CD4-positive, alpha-beta T cell treated with Interleukin-17A for 1 hour (primary cell): ENCODE measurements around the gene TIMM21.

Experiments
- DNase-seq: peaks from one replicate; pipeline ENCODE4 v3.0.0-alpha.2; 2020

The TIMM21 gene

DNA sequence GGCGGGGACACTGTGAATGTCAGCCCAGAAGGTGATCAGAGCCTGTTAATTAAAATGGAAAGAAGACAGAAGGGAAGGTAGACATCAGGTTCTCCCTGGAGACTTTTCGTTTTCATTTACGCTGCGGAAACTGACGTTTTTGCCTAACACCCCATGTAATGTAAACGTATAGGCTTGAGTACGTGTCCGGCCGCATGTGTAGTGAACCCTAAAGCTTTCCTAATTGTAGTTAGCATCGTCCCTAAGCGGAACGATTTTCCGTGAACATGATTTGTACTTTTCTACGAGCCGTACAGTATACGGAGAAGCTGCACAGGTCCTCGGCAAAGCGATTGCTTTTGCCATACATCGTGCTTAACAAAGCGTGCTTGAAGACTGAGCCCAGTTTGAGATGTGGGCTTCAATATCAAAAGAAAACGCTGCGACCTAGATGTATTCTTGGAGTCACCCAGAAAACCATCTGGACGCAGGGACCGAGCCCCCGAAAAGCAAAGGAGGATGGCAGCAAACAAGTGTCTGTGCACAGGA, 284 bp downstream of the TIMM21 start:
- DNase-seq = no peak

DNA sequence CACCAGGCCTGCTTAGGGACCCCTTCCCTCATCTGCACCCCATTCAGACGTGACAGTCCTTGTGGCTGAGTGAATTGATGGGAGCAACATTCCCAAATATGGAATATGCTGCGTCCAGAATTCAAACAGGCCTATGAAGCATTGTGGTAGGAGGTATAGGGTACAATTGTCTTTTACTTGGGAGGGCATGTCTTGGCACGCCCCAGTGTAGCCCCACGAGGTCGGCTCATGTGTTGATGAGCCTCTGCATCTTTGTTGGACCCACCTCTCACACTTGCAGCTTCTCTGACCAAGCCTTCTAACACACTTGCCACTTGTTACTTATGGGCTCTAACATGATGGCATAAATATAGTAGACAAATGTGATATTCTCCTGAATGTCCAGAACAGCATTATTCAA, 1.6 kb downstream of the TIMM21 start:
- no peak for DNase-seq

DNA sequence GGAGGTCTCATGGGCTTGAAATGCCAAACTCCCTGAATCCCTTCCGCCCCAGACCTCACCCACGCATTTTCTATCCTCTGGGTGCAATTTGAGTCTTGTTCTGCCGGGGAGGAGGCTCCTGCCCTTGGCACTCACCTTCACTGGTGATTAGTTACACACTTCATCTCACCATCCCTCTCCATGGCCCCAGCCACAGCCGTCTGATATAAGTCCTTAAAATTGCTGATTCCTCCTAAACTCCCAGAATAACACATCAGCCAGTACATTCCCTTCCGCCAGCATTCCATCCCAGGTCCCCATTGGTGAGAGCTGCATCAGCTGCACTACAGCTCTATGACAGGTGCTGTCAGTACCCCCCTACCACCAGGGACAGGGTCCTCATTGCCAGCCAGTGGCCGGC, 3.9 kb downstream of the TIMM21 start:
- DNase-seq = no peak

DNA sequence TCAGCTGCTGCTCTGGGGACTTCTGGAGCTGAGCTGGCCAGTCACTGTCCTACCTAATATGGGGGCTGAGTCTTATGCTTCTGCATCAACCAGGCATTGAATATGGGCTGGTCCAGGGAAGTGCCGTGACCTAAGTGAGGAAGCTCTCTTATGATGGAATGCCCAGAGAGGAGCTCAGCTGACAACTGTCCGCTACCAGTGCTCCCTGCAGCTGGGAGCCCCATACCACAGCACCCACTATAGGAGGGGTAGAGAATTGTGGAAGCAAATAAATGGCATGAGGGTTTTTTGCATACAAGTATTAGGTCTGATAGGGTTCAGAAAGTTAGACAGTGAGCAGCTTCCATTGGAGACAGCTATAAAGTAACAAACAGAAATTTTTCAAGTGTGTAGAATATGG, 4.5 kb downstream of the TIMM21 start:
- DNase-seq = no peak

DNA sequence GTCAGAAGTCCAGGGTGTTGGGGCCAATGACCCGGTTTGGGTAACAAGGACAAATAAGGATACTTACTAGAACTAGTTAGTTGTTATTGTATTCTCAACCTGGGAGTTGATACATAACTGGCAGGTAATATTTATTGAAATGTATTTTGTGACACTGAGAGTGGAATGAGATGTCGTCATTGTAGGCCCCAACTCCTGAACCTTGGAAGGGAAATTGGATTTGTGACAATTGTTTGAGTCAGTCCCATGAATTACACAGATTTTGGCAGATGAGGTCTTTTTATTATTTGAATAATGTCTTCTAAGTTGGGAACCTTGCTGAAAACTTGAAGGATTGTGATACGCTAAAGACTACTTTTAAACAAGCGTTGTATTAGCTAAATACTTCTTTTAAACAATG, 5.1 kb downstream of the TIMM21 start:
- DNase-seq = no peak

DNA sequence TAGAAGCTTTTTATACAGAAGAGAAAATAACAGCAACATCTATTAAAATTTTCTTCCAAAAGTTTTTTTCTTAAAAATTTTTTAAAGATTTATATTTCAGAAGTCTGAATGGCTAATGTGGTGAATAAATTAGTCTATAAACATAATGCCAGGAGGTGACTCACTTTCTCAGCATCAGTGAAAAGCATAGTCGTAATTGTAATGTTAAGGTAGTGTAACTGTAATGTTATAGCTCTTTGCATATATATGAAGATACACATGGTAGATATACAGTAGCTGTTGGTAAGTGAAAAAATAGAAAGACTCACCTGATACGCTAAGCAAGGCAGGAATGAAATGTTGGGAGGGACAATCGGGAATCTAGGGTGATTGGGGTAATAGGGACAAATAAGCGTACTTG, 5.5 kb downstream of the TIMM21 start:
- no peak for DNase-seq

DNA sequence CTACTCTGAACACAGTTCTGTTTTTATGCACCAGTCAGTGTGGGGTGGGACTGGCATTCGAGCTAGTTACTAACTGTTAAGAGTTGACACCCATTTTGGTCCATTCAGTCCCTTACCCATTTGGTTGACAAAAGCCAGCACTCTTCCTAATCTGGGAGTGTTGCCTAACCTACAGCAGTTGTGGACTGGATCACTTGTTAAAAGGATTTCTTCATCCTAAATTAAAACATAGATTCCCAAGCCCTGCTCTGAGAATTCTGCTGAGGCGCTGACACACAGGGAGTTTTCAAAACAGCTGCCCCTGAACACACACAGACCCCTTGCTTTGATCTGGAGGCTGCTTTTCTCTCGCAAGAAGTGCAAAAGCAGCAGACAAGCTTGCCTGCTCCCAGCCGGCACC, 6.4 kb downstream of the TIMM21 start:
- DNase-seq = no peak

DNA sequence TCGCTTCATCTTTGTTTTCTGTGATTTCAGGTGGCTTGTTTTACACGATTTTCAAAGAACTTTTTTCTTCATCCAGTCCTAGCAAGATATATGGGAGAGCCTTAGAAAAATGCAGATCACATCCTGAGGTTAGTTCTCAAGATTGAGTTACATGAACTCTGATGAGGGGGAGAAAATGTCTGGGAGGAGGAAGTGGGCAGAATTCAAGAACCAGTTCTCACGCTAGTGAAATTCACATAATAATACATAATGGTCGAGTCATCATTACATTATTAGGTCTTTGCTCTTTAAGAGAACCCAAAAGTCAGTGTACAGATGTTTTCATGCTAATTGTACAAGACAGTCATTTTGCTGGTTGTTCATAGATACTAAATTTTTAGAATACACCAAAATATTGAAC, 7.0 kb downstream of the TIMM21 start:
- DNase-seq = no peak

DNA sequence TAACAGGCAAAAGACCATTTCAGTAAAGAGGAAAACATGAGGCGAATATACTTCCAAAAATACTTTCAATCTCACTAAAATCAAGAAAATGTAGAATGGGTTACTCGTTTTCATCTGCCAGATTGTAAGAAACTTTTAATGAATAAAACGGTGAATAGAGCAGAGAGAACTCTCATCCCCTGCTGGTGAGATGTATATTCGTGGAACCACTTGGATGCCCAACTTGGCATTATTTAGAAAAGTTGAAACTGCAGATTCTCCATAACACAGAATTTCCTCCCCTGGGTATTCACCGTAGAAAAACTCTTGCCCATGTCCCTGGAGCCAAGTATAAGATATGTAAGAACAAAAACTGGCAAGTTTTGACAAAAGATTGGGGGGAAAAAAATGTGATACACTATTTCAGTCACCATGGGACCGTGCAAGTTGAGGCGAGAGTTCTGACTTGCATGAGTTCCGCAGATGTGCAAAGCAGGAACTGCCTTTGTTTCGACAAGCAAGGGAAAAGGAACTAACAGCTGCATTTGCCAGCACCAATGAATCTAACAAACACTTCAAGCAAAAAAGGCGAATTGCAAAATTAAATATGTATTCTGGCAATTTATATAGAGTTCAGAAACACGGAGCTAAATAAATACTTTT, 14.8 kb downstream of the TIMM21 start:
- no peak for DNase-seq

DNA sequence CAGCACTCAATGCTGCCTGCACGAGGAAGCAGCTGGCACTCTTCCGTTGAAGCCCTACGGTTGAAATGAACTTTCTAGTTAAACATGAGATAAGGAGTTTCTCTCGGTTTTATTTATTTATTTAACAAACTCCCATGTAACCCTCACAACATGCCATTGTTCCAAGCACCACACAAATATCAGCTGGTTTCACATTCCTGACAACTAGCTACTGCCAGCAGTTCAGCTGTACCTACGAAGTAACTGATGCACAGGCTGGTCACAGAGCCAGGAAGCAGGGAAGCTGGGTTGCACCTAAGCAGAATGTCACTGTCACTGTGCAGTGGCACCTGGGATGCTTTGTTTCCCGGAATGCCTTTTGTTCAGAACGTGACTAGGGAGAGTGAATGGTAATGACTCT, 18.1 kb downstream of the TIMM21 start:
- no peak for DNase-seq

DNA sequence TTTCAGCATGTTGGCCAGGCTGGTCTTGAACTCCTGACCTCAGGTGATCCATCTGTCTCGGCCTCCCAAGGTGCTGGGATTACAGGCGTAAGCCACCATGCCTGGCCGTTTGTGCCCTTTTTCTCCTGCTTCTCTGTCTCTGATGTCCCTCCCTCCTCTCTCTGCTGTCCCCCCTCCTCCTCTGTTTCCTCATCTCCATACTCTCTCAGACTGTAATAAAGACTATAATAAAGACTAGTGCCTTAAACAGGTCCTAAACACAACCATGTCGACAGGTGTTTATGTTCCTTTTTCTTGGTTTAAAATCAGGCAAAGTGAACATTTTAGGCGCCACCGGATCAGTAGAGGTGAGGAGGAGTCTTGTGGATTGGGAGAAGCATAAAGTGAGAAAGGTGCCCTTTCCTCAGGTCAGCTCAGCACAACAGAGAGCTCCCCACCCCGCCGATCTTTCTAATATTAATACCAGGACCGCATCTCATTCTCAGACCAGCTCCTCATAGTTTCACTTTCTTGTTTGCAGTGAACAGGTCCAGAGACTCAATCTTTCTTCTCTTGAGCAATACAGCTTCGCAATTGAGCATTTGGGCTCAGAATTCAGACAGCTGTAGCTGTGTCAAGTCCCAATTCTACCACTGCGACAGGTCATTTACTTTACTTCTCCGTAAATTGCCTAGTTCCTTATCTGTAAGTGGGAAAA, 23.7 kb downstream of the TIMM21 start:
- DNase-seq = no peak

DNA sequence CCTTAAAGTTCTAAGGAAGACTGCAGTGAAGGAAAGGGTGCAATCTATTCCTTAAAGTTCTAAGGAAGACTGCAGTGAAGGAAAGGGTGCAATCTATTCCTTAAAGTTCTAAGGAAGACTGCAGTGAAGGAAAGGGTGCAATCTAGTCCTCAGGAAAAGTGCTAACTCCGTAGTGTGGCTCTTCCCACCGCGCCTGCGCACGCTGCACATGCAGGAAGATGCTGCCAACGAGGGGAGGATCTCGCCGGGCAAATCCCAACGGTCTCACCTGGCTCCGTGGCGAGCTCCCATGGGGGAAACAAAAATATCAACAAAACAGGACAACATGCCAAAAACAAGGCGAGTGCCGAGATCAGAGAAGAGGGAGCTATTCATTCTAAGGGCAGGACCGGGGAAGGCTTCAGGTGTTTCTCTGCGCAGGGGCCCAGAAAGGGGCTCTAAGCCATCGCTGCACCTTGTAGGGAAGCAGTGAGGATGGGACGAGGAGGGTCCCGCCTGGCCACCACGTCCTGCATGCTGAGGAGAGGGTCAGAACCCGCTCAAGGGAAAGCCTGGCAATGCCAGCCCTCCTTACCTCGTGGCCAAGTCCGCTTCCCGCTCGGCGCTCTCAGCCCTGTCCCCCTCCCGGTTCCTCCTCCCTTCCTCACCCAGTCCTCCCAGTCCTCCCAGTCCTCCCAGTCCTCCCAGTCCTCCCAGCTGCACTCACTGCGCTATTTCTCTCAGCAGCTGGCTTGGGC, 24.5 kb downstream of the TIMM21 start:
- no peak for DNase-seq

DNA sequence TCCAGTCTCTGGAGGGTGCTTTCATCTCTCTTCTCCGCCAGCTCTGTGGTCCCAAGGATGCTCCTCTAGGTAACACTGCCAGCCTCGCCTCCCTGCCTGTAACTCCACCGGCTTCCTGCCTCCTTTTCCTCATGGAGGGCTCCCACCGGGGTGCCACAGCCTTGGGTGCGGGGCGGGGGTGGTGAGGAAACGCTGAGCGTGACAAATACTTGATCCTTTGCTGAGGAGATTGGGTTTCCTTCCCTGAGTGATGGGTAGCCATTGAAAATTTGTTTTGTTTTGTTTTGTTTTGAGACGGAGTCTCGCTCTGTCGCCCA, 25.1 kb downstream of the TIMM21 start:
- DNase-seq = no peak

DNA sequence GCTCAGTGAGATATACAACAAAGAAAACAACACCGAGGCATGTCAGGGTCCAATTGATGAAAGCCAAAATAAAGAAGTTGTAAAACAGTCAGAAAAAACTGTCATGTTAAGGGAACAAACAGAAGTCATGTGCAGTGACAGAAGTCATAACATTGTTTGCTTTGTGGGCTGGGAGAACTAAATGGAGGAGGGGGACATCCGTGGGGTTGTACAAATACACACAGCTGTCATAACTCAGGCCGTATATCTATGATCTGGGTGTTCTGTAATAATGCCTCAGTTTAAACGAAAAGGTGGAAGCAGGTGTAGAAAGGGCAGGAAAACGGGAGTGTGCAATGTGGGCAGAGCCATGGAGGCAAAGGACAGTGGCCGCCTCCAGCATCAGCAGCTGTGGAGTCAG, 27.3 kb downstream of the TIMM21 start:
- DNase-seq = no peak

DNA sequence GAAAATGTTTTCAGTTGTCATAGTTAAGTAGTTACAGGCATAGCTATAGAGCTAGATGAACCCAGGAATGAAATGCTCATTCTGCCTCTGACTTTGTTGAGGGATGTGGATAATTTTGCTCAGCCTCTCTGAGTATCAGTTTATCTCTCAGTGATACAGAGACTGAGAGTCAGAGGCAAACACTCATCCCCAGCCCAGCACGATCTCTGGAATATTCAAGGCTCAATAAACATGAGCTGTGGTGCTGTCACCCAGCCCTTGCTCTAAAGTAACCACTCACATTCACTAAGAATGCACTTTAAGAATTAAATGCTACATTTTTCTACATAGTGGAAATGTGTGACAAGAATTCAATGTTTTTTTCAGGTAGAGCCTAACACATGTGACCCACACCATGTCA, 30.6 kb downstream of the TIMM21 start:
- no peak for DNase-seq

DNA sequence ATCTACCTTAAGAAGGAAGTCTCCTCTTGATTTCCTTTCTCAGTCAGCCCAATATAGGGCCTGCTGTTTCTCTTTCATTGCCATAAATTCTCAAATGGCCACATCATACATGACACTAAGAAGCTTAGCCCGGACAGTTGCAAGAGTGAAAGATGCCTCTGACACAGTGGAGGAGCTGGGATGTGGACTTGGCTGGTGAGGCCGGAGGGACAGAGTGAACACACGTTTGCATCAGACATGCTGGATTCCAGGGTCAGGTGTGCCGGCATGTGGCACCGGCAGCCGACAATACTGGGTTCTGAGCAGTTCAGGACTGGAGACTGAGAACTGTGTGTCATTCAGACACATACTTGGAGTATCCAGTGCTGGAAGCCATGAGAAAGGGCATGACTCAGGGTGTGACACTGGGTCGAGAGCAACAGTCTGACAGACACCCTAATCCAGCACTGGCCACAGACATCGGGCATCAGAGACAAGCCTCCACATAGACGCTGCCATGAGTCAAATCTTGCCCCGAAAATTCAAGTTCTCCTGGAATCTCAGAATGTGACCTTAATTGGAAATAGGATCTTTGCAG, 31.4 kb downstream of the TIMM21 start:
- DNase-seq = no peak

DNA sequence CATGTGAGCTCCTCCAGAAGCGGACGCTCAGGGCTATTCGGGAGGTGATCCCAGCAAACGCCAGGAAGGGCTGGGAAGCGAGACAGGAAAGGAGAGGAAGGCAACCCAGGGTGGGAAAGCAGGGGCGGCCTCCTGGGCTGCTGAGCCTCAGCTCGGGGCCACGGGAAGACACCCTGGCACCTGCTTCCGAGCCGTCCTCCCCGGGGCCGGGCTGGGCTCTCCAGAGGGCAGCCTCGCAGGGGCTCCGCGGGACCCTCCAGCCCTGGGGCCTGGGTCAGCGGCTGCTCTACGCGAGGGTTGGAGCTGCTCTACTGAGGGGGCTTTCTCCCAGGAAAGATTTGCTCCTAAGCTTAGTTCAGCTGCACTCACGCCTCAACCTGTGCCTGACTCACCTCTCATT, 34.0 kb downstream of the TIMM21 start:
- no peak for DNase-seq

DNA sequence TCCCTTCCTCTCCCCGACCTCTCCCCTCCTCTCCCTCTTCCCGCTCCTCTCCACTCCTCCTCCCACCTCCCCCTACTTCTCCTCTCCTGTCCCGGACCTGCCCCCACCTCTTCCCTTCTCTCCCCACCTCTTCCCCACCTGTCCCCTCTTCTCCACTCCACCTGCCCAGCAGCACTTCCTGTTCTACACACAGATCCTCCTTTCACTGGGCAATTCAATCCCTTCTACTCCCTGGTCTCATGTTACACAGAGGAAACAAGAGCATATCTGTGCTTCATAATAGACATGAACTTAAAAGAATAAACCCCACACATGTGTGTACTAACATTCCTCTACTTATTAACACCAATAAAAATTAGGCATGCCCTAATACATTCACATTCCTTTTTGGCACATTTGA, 34.8 kb downstream of the TIMM21 start:
- no peak for DNase-seq

DNA sequence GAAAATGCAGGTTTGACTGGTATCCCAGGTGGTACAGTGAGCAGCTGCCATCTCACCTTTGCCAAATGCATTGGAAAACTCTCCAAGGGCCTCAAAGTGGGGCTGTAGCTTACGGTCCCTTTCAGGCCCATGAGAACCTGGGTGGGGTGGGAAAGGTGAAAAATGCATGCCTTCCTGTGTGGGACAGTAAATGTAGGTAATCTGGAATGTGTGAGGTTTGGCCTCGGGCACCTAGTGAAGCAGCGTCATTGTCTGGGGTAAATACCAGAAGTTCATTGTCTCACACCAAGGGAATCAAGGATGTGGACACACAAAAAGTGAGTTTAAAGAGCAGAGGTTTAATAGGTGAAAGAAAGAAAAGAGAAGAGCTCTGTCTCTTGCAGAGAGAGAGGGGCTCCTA, 36.6 kb downstream of the TIMM21 start:
- no peak for DNase-seq

DNA sequence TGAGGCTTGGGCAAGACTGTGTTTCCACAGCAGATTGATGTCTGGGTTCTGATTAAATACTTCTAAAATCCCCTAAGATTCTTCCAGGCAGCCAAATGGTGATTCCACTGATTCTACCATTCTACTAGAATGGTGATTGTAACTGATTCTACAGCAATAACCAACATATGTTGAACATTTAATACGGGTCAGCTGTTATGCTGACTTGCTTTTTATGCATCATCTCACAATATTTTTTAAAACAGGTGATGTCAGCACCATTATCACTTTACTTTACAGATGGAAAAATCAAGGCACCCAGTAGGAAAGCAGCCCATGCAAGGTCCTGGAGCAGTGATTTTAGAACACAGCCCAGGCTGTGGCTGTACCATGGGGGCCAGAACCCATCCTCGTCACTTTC, 37.5 kb downstream of the TIMM21 start:
- no peak for DNase-seq

DNA sequence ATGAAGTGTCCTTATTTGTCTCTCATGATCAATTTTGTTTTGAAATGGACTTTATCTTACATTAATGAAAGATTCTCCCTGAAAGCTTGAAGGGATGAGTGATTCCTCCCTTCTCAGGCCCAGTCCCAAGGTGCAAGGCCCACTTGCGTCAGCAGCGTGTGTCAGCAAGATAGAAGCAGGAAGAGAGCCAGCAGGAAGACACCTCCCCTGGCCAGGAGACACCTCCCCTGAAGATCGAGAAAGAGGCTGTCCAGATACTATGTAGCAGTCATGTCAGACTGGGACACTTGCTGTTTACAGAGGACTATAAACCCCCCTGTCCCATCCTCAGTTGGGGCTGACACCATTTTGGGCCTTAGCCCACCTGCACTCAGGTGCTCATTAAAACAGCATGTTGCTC, 38.3 kb downstream of the TIMM21 start:
- no peak for DNase-seq

DNA sequence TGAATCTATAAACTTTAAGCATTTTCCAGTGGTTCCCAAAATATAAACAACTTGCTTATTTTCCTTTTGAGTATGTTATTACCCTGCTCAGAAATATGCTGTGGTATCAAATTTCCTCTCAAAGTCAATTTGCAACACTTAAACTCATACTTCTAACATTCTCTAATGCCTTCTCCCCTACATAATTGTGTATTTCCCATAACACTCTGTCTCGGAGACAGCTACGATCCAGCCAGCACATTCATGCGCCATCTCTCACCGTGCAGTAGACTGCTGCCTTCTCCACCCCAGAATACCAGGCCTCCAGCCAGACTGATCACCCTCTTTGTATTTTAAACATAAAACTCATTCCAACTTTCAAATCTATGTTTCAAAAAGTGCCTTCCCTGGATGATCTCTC, 41.8 kb downstream of the TIMM21 start:
- no peak for DNase-seq

DNA sequence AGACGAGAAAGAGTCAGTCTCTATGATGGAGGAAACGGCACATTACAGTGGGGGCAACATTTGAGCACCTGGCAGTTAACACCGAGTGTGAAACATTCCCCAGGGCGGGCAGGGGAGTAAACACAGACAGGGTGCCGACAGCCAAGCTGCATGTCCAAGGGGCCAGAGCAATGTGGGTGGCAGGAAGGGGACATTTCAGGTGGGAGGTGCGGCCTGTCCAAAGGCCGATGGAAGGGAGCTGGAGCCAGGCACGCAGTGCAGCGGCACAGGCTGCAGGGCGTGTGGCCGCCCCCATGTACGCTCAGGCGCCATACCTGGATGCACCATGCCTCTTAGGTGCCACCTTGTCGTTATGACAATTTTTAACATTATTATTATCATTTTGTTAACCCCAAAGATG, 43.3 kb downstream of the TIMM21 start:
- DNase-seq = no peak

DNA sequence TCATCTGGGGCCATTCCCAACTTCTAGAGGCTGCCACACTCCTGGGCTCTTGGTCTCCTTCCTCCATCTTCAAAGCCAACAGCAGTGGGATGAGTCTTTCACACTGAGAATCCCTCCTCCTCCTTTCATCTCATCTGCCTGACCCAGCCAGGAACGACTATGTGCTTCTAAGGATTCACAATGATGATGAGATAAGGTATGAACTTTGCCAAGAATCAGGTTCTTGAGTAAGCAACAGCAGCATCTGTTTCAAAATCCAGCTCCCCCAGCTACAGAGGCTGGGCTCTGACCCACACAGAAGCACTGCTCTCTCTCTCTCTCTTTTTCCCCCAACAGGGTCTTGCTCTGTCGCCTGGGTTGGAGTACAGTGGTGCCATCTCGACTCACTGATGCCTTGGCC, 46.4 kb downstream of the TIMM21 start:
- no peak for DNase-seq
